ENCODE results near the gene PDYN. TPM values are rescaled to one million over a fixed set of nuclear protein-coding genes. Genes with fewer than 3 reads are reported as not detected.

Gene PDYN
- polyA plus RNA-seq, 1 experiment, result not detected

DNA sequence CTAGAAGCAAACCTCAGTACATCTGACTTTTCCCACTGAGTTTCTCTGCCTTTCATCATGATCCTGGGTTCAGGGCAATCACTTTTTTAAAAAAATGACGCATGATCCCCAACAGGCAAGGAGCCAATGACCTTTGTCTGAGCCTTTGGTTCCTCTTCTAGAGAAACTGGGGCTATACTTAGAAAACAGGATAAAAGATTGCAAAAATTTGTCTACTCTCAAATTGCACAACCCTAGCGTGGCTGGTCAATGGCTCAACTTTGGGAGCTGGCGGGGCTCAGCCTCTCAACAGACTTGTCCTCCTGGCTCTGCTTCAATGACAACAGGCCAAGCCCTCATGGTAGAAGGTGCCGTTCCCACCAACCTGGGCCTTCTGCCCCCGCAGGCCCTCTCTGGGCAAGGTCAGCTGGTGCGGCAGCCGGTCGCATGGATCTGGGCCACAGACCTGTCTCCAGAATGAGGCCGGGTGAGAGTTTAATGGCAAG, 48.7 kb downstream of the PDYN start:
- POLR2A ChIA-PET, result no interaction called here
- CTCF ChIA-PET, result interaction anchor here (1.0 kb wide), 1 partner anchor 45 kb away, joined by 3 read pairs; no protein-coding TSS in a partner anchor
- no peaks in the 10 kb centered on the region for H3K36me3 ChIP-seq (ENCODE audit: control insufficient read depth, insufficient read depth, low read length)
- TF ChIP-seq, protein P1, sequence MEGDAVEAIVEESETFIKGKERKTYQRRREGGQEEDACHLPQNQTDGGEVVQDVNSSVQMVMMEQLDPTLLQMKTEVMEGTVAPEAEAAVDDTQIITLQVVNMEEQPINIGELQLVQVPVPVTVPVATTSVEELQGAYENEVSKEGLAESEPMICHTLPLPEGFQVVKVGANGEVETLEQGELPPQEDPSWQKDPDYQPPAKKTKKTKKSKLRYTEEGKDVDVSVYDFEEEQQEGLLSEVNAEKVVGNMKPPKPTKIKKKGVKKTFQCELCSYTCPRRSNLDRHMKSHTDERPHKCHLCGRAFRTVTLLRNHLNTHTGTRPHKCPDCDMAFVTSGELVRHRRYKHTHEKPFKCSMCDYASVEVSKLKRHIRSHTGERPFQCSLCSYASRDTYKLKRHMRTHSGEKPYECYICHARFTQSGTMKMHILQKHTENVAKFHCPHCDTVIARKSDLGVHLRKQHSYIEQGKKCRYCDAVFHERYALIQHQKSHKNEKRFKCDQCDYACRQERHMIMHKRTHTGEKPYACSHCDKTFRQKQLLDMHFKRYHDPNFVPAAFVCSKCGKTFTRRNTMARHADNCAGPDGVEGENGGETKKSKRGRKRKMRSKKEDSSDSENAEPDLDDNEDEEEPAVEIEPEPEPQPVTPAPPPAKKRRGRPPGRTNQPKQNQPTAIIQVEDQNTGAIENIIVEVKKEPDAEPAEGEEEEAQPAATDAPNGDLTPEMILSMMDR (IDR thresholded peaks at IDR 0.05; ENCODE audit: insufficient read depth, low read depth, low read length), result no peak
- H3K27me3 ChIP-seq (ENCODE audit: control insufficient read depth, insufficient read depth, low read length), result peaks cover 20% of the 10 kb centered on the region
- H3K4me3 ChIP-seq (ENCODE audit: low read depth, low read length), result no peak overlapping the region
- no peak for DNase-seq (ENCODE audit: low read depth)

DNA sequence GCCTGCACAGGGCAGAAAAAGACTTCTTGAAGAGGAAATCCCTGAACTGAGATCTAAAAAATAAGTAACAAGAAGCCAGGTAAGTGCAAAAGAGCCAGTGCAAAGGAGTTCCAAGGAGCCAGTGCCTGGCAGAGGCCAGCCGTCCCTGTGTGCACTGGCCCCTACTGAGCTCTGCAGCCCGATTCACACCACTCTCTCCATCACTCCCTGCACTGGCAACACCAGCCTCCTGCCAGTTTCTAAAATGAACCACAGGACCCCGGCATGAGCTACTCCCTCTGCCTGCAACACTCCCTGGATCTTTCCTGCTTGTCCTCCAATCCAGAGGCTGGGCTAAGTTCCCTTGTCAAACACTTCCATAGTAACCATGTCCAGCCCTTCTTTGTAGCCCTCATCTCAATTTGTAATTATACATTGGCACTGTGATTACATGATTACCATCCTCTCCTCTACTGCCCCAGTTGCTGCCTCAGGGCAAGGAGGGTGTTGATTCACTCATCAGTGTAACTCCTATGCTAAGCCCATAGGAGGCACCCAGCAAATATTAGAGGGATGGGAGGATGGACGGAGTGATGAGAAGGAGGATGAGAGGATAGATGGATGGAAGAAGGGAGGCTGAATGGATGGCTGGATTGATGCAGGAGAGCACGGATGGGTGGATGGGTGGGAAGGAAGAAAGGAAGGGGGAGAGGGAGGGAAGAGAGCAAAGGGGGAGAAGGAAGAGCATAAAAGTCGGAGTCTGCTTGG, 49.3 kb downstream of the PDYN start:
- TF ChIP-seq, protein P1 (IDR thresholded peaks at IDR 0.05; ENCODE audit: insufficient read depth, low read depth, low read length), result no peak
- Histone ChIP-seq H3K27me3 (ENCODE audit: control insufficient read depth, insufficient read depth, low read length) (peaks cover 20% of the 10 kb centered on the region), H3K4me3 (ENCODE audit: low read depth, low read length) (no peak overlapping the region), H3K36me3 (ENCODE audit: control insufficient read depth, insufficient read depth, low read length) (no peaks in the 10 kb centered on the region)
- no peak for DNase-seq (ENCODE audit: low read depth)
- CTCF ChIA-PET, result interaction anchor here (0.6 to 2.0 kb wide), 2 partner anchors 20 to 45 kb away, joined by 4 to 7 read pairs; no protein-coding TSS in a partner anchor
- POLR2A ChIA-PET, result no interaction called here

DNA sequence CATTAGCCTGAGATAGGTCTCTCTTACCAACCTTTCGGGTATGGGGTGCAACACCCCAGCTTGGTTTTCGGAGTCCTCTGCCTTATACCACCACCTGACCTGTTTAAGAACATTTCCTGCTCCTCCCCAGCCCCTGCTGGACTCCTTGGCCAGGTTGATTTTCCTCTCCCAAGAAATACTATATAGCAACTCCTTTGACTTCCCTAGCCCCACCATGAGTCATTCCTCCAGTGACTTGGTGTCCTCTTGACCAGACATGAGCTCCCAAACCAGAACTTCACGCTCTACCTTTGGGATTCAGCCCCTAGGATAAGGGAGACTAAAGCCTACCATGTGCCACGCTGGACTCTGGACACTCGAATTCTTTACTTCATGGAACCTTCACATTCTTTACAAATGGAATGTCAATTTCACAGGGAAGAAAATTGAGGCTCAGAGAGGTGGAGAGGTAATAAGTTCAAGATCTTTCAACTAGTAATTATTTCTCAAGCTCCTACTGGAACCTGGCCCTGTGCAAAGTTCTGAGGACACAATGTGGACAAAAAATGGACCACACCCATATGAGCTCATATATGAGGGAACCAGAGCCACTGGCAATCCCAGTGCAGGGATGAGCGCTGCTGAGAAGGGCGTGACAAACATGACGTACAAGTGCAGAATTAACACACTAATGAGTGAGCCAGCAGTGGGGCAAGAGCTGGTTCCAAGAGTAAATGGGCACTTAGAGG, 50.4 kb downstream of the PDYN start:
- DNase-seq (ENCODE audit: low read depth), result no peak
- TF ChIP-seq, protein P1 (IDR thresholded peaks at IDR 0.05; ENCODE audit: insufficient read depth, low read depth, low read length), result no peak
- POLR2A ChIA-PET, result no interaction called here
- CTCF ChIA-PET, result interaction anchor here (0.7 to 2.0 kb wide), 5 partner anchors 9 to 229 kb away, joined by 3 to 7 read pairs (median 3); no protein-coding TSS in a partner anchor
- Histone ChIP-seq H3K4me3 (ENCODE audit: low read depth, low read length) (no peak overlapping the region), H3K36me3 (ENCODE audit: control insufficient read depth, insufficient read depth, low read length) (peaks cover under 1% of the 10 kb centered on the region), H3K27me3 (ENCODE audit: control insufficient read depth, insufficient read depth, low read length) (peaks cover 20% of the 10 kb centered on the region)

DNA sequence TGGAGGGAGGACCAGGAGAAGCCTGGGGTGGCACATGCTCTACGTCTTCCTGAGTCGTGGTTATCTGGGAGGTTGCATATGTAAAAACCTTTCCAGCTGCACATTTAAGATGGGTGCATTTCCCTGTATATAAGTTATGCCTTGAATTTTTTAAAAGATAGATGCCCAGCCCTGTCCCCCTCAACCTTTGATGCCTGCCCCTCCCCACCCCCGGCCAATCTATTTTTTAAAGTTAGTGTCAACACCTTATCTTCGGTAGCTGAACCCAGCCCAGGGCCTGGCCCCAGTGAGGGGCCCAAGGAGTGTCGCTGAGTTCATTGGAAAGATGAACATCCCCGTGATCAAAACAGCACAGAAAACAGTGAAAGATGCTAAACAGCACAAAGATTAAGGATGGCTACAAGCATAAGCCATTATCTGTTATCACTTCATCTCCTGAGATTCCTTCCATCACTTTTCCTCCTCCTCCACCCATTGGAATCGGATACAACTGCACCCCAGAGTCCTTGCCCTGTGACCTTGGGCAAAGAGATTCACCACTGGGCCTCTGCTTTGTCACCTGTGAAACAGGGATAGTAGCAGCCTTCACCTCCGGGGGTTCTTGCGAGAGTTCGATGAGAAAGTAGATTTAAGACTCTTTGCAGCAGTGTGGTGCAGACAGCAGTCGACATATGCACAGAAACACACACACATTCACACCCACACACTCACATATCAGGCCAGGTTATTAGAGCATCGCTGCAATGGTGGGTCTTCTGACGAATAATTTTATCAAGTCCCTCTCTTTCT, 51.2 kb downstream of the PDYN start:
- TF ChIP-seq, protein P1 (IDR thresholded peaks at IDR 0.05; ENCODE audit: insufficient read depth, low read depth, low read length), result no peak
- CTCF ChIA-PET, result interaction anchor here (0.8 to 2.0 kb wide), 4 partner anchors 8 to 230 kb away, joined by 3 to 7 read pairs (median 3); no protein-coding TSS in a partner anchor

More for the DNA sequence above, 51.2 kb downstream of the PDYN start:
- H3K36me3 ChIP-seq (ENCODE audit: control insufficient read depth, insufficient read depth, low read length), result peaks cover 3% of the 10 kb centered on the region
- POLR2A ChIA-PET, result no interaction called here
- no peak for DNase-seq (ENCODE audit: low read depth)
- H3K4me3 ChIP-seq (ENCODE audit: low read depth, low read length), result no peak overlapping the region
- H3K27me3 ChIP-seq (ENCODE audit: control insufficient read depth, insufficient read depth, low read length), result peaks cover 20% of the 10 kb centered on the region

Data from BJ (cell line).